K562 (cell line): Measurements from ENCODE around the gene ALOX12B. TPM values are rescaled to one million over a fixed set of nuclear protein-coding genes. Genes with fewer than 3 reads are reported as not detected.

Experiments used
- ATAC-seq: fragments of 200-7000 bp; cut with Tn5 transposase; 3 replicates; pipeline ENCODE4 v1.9.1; 2020; ENCODE audit warnings: moderate library complexity
- BruUV-seq: library from RNA; stranded (reverse); fragments of 400-500 nt; replicated peaks from 2 replicates; lab custom pipeline; 2021; lab: Mats Ljungman, UMichigan
- CTCF ChIA-PET: fragments of 300-600 bp; formaldehyde crosslinking; extraction: SDS; loops from one replicate; lab custom pipeline; 2021; ENCODE audit warnings: low intra/inter-chr PET ratio; lab: Yijun Ruan, JAX
- POLR2A ChIA-PET: fragments of 300-600, 350-650 bp; sonication (Branson Sonifier 250); formaldehyde crosslinking; extraction: SDS; loops from one replicate; lab custom pipeline; 2021; ENCODE audit warnings: antibody characterized with exemption, inconsistent platforms; lab: Yijun Ruan, JAX
- DNase-seq, 4 experiments: peaks; one replicate each; pipeline versions ENCODE4 v3.0.0 to v3.0.0-alpha.2; 2011 to 2018; ENCODE audit warnings: low spot score in 3 of 4, mixed read lengths in 3 of 4; ENCODE audit errors: extremely low read depth in 1 of 4
- FAIRE-seq: peaks from 2 replicates; lab custom pipeline; 2011; peaks lifted over from hg19 to GRCh38; lab: Jason Lieb, UNC
- H2AFZ ChIP-seq: 2 replicates; pipeline ENCODE4 v1.6.0; 2011; ENCODE audit warnings: low read depth, low read length, control low read depth, inconsistent platforms
- H3K27ac ChIP-seq: fragments of 200-600 bp; 3 replicates; pipeline ENCODE4 v1.8.0; 2011; ENCODE audit warnings: low read depth, mild to moderate bottlenecking, control low read depth, inconsistent platforms, low read length, moderate library complexity, mixed read lengths; ENCODE audit errors: extremely low read depth
- H3K27me3 ChIP-seq, 2 experiments: fragments of 300-600 bp in 1 of 2; 2 replicates in 1 of 2; 3 replicates in 1 of 2; pipeline versions ENCODE4 v1.6.0 to v1.8.0; 2011; ENCODE audit warnings: inconsistent platforms in 2 of 2, low read length in 2 of 2, mild to moderate bottlenecking in 1 of 2, mixed read lengths in 1 of 2, moderate library complexity in 1 of 2; ENCODE audit not compliant: control insufficient read depth in 2 of 2, insufficient read depth in 2 of 2
- H3K36me3 ChIP-seq: fragments of 300-600 bp; 3 replicates; pipeline ENCODE4 v1.8.0; 2011; ENCODE audit warnings: mild to moderate bottlenecking, low read length, inconsistent platforms; ENCODE audit not compliant: control insufficient read depth, insufficient read depth
- H3K4me1 ChIP-seq, 2 experiments: fragments of 200-600 bp in 1 of 2; replicated peaks in 1 of 2; 2 replicates in 1 of 2; 3 replicates in 1 of 2; pipeline versions ENCODE4 v1.5.1 to v1.8.0; 2011; ENCODE audit warnings: inconsistent platforms in 2 of 2, low read length in 2 of 2, mild to moderate bottlenecking in 1 of 2, mixed read lengths in 1 of 2, moderate library complexity in 1 of 2; ENCODE audit not compliant: control insufficient read depth in 2 of 2, insufficient read depth in 2 of 2
- H3K4me2 ChIP-seq: 2 replicates; pipeline ENCODE4 v1.6.1; 2011; ENCODE audit warnings: low read length, control low read depth, inconsistent platforms, mixed read lengths; ENCODE audit not compliant: insufficient read depth
- H3K4me3 ChIP-seq: fragments of 200-600 bp; sonication (generic), shearing (Covaris generic); 2 replicates; pipeline ENCODE4 v1.5.1; 2016; ENCODE audit warnings: control low read depth, inconsistent platforms
- H3K79me2 ChIP-seq: fragments of 200-600 bp; 3 replicates; pipeline ENCODE4 v1.8.0; 2011; ENCODE audit warnings: low read length, inconsistent platforms; ENCODE audit not compliant: control insufficient read depth, insufficient read depth
- H3K9ac ChIP-seq, 2 experiments: 2 replicates each; pipeline versions ENCODE4 v1.6.0 to v1.6.1; 2011; ENCODE audit warnings: low read depth in 2 of 2, low read length in 2 of 2, control low read depth in 1 of 2, inconsistent platforms in 1 of 2, mild to moderate bottlenecking in 1 of 2, mixed read lengths in 1 of 2; ENCODE audit not compliant: insufficient read depth in 1 of 2
- H3K9me1 ChIP-seq: one replicate; pipeline ENCODE4 v1.6.0; 2011; ENCODE audit warnings: inconsistent platforms, mild to moderate bottlenecking, low read length, moderate library complexity; ENCODE audit not compliant: control insufficient read depth, insufficient read depth
- H3K9me3 ChIP-seq: replicated peaks from 2 replicates; pipeline ENCODE4 v1.5.1; 2011; ENCODE audit warnings: low read depth, low read length, inconsistent platforms; ENCODE audit not compliant: control insufficient read depth, insufficient read depth
- H4K20me1 ChIP-seq: replicated peaks from 2 replicates; pipeline ENCODE4 v1.6.1; 2011; ENCODE audit warnings: low read length, inconsistent platforms, mixed read lengths; ENCODE audit not compliant: control insufficient read depth, insufficient read depth
- ATF1 ChIP-seq, 2 experiments: fragments of 450-650 bp in 1 of 2; IDR thresholded peaks; 2 replicates each; pipeline ENCODE4 v1.6.1; 2016; ENCODE audit warnings: missing compliant biosample characterization in 1 of 2, missing genetic modification characterization in 1 of 2
- FOXJ3 ChIP-seq: sonication (generic); formaldehyde crosslinking; IDR thresholded peaks from 2 replicates; pipeline ENCODE4 v1.4.0; 2020; ENCODE audit warnings: mild to moderate bottlenecking, missing genetic modification reagents
- HOXB6 ChIP-seq: fragments of 250-450 bp; sonication (Bioruptor Pico); IDR thresholded peaks from 2 replicates; pipeline ENCODE4 v1.5.1; 2022; ENCODE audit warnings: mild to moderate bottlenecking, borderline replicate concordance
- MAFK ChIP-seq: IDR thresholded peaks from 2 replicates; pipeline ENCODE4 v1.6.1; 2011; ENCODE audit warnings: low read length, improper control_type of control experiment
- MTA1 ChIP-seq: fragments of 450-650 bp; IDR thresholded peaks from 2 replicates; pipeline ENCODE4 v1.6.1; 2017; ENCODE audit warnings: borderline replicate concordance
- RBBP5 ChIP-seq: fragments of 200-600 bp; sonication (generic); IDR thresholded peaks from 2 replicates; pipeline ENCODE4 v1.6.1; 2012; ENCODE audit warnings: borderline replicate concordance, mild to moderate bottlenecking, low read length, control low read depth, inconsistent platforms; ENCODE audit not compliant: insufficient read depth, poor library complexity, severe bottlenecking
- STAT5B ChIP-seq: fragments of 250-450 bp; sonication (Bioruptor Pico); IDR thresholded peaks from 2 replicates; pipeline ENCODE4 v1.8.0; 2021; ENCODE audit warnings: mild to moderate bottlenecking, inconsistent platforms
- ZBTB33 ChIP-seq: sonication (generic); formaldehyde crosslinking; IDR thresholded peaks from 2 replicates; pipeline ENCODE4 v1.8.1; 2023; ENCODE audit warnings: mild to moderate bottlenecking, missing genetic modification reagents
- WGBS: fragments of 100-300 bp; shearing (Covaris generic); methylation state at CpG from one replicate; pipeline ENCODE4 v1.1.6; 2016; ENCODE audit warnings: low coverage, mixed read lengths; ENCODE audit not compliant: insufficient coverage; ENCODE audit errors: missing lambda C conversion rate; 5-methylcytosine and 5-hydroxymethylcytosine counted together
- in situ Hi-C: fragments of 300-500 bp; cut with MboI; formaldehyde crosslinking; loops from 4 replicates; pipeline ENCODE4 v1.15.0; 2018; ENCODE audit warnings: inconsistent platforms, mixed read lengths
- intact Hi-C: fragments of 100-400 bp; cut with micrococcal nuclease; formaldehyde crosslinking; loops from 2 replicates; pipeline ENCODE4 v1.14.2; 2022
- polyA plus RNA-seq, 8 experiments: library from polyadenylated mRNA; depleted of rRNA in 4 of 8; stranded (reverse) in 5 of 8; unstranded in 3 of 8; fragments of >200 nt; fragmentation: Nextera tagmentation in 2 of 8; fragmentation: Illumina TruSeq in 1 of 8; extraction: Ambion mirVana in 2 of 8; extraction: Trizol in 1 of 8; gene quantifications; 2 replicates each; pipeline versions ENCODE4 v1.2.1 to v1.2.3, GENCODE V29; 2011 to 2014; ENCODE audit warnings: inconsistent platforms in 1 of 8, missing spikeins in 1 of 8
- total RNA-seq, 7 experiments: library from RNA; depleted of rRNA in 6 of 7; stranded (reverse); fragments of >200 nt in 6 of 7; fragmentation: Illumina TruSeq in 2 of 7; extraction: Trizol in 2 of 7; gene quantifications; 2 replicates each; pipeline versions ENCODE4 v1.2.1 to v1.2.3, GENCODE V29; 2011 to 2021; ENCODE audit warnings: low replicate concordance in 1 of 7
- TF ChIP-seq, protein P1 (sequence below): fragments of 450-650 bp; formaldehyde crosslinking; IDR thresholded peaks from 2 replicates; pipeline ENCODE4 v1.4.0; 2022; ENCODE audit warnings: mild to moderate bottlenecking, moderate library complexity

ALOX12B gene
- total and polyA plus RNA-seq, 9 of the 15 experiments (the other 6 are each of a cell fraction or from before 2014, with no cell fraction given): not detected

GRCh38 chr17:8073627-8074484 is 13.7 kb downstream of the ALOX12B start (continued):
- TF ChIP-seq HOXB6: no peak
- TF ChIP-seq FOXJ3 (CRISPR knock-in tag): no peak
- no peak for TF ChIP-seq MAFK
- TF ChIP-seq MTA1: no peak
- no peak for TF ChIP-seq ATF1 (CRISPR knock-in tag; IDR thresholded peaks at IDR 0.05)
- TF ChIP-seq ATF1 (tag; IDR thresholded peaks at IDR 0.05): peak; percentile 66

DNA sequence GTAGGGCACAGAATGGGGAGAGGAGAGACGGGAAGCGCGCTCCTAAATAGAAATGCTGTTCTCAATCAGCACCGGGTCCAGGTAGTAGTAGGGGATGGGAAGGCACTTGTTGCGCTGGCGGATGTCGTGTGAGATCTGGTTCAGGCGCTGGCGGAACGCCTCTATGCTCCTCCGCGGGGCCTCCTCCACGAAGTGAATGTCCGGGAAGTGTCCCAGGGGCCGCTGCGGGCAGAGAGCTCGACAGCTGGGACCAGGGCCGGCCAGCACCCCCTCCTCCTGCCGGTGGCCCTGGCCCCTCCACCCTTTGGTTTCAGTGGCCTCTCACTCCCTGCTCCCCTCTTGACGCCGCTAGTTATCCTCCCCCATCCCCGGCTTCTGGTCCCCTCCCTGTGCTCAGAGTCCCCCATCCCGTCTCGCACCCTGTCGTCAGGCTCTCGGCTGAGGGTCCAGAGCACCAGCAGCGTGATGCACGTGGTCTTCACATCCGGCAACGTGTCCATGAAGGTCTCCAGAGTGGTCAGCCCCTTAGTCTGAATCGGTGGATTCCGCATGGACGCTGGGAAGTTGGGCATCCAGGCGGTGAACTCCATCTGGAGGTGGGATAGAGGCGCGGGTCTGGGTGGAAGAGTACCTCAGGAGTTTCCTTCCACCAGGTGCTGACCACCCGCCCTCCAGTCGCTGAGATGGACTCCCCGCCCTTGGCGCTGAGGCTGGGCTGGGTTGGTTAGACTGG is 14.6 kb downstream of the ALOX12B start:
- intact Hi-C loops (loop anchor here (5.0 kb wide), 1 partner anchor 39 kb away; no protein-coding TSS in a partner anchor), in situ Hi-C loops (loop anchor here (25.0 kb wide), 2 partner anchors 714 to 914 kb away; partner anchors contain the start of gene MFSD6L)
- H3K9ac ChIP-seq: peak overlapping the region in 1 of 2 experiments; percentile 58; a peak in 2 of 4 replicates
- no peak overlapping the region for H3K4me2 ChIP-seq
- 35% methylated on average over 22 of the region's 40 CpGs for WGBS
- no peak overlapping the region for H2AFZ ChIP-seq
- H3K79me2 ChIP-seq: no peaks in the 10 kb centered on the region
- FAIRE-seq: no peak
- TF ChIP-seq ZBTB33 (CRISPR knock-in tag): peak; percentile 38; the same call in 1 of the 2 replicates
- no peak for TF ChIP-seq STAT5B (CRISPR knock-in tag)
- TF ChIP-seq, protein P1, sequence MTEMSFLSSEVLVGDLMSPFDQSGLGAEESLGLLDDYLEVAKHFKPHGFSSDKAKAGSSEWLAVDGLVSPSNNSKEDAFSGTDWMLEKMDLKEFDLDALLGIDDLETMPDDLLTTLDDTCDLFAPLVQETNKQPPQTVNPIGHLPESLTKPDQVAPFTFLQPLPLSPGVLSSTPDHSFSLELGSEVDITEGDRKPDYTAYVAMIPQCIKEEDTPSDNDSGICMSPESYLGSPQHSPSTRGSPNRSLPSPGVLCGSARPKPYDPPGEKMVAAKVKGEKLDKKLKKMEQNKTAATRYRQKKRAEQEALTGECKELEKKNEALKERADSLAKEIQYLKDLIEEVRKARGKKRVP: no peak
- TF ChIP-seq RBBP5: no peak
- no peak overlapping the region for H3K4me3 ChIP-seq
- no peak for ATAC-seq
- no peaks in the 10 kb centered on the region for H3K9me1 ChIP-seq
- H3K27ac ChIP-seq: no peak overlapping the region
- H3K27me3 ChIP-seq: peaks cover 0 to 25% of the 10 kb centered on the region in 2 experiments; a peak in 3 of 5 replicates
- POLR2A ChIA-PET: interaction anchor here (0.6 to 2.1 kb wide), 4 partner anchors 8 to 175 kb away, joined by 3 to 9 read pairs (median 3); partner anchors contain the start of gene CTC1
- DNase-seq: no peak
- H3K36me3 ChIP-seq: no peaks in the 10 kb centered on the region
- H4K20me1 ChIP-seq: no peaks in the 10 kb centered on the region
- no peaks in the 10 kb centered on the region for H3K9me3 ChIP-seq
- CTCF ChIA-PET: no interaction called here
- H3K4me1 ChIP-seq: peaks cover 5 to 24% of the 10 kb centered on the region in 2 experiments; a peak in 3 of 5 replicates
- BruUV-seq: no TSS peak
